Measurements from ENCODE around the gene GPR107.
"Not testable (repeated sequence)": the region's sequence is repeated elsewhere in the genome, so short reads cannot be mapped to it uniquely, and the experiment has no call there.

Gene GPR107

GRCh38 chr9:130053504-130054324, at the start of gene GPR107:
TSS of gene GPR107 (plus strand) at chr9:130053906. CDS start at chr9:130053933, 27 bp downstream.
- DNase-seq (ENCODE audit: low spot score): peak; percentile 89
- TF ChIP-seq CTCF (IDR thresholded peaks at IDR 0.05; ENCODE audit: extremely low read depth, missing control alignments): no peak

- DNase-seq (ENCODE audit: low spot score): no peak
- TF ChIP-seq CTCF (IDR thresholded peaks at IDR 0.05; ENCODE audit: extremely low read depth, missing control alignments): no peak
These were observed 49.7 kb upstream of the GPR107 start for GRCh38 chr9:130003943-130004552.

GRCh38 chr9:130006952-130007351, 46.8 kb upstream of the GPR107 start:
- not testable (repeated sequence) for DNase-seq (ENCODE audit: low spot score)

- no peak for DNase-seq (ENCODE audit: low spot score)
- TF ChIP-seq CTCF (IDR thresholded peaks at IDR 0.05; ENCODE audit: extremely low read depth, missing control alignments): no peak
These were observed 45.2 kb upstream of the GPR107 start for GRCh38 chr9:130008538-130008937.

DNA sequence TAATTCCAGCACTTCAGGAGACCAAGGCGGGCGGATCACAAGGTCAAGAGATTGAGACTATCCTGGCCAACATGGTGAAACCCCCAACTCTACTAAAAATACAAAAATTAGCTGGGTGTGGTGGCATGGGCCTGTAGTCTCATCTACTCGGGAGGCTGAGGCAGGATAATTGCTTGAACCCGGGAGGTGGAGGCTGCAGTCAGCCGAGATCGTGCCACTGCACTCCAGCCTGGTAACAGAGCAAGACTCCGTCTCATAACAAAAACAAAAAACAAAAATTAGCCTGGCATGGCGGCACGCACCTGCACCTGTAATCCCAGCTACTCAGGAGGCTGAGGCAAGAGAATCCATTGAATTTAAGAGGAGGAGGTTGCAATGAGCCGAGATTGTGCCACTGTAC, 44.2 kb upstream of the GPR107 start:
- not testable (repeated sequence) for DNase-seq (ENCODE audit: low spot score)

DNA sequence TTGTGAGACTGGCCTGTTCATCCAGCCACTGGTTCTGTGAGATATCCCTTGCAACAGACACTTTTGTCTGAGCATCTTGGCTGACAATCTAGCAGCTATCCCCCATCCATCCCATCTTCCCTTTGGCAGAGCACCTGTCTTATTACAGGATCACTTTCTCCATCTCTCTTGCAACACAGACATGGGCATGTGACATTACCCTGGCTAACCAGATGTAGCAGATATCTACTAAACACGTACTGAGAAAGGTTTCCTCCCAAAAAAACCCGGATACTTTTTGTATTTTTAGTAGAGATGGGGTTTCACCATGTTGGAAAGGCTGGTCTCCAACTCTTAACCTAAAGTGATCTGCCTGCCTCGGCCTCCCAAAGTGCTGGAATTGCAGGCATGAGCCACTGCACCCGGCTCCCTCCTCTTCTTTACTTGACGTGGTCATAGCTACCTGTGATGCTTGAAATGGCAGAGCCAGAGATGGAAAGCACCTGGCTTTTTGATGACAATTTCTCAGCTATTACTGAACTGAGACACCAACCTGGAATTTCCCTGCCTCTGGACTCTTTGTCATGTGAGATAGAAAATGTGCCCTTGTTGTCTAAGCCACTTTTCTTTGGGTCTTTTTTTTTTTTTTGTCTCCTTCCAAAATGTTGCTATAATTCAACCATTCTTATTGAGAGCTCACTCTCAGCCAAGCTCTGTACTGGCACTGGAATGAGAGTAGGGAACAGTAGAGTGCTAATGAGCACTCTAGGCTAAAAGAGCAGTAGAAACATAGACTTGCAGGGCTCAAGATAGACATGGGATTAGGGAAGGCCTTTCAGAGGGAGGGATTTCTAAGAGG, 43.3 kb upstream of the GPR107 start:
- DNase-seq (ENCODE audit: low spot score): no peak

DNA sequence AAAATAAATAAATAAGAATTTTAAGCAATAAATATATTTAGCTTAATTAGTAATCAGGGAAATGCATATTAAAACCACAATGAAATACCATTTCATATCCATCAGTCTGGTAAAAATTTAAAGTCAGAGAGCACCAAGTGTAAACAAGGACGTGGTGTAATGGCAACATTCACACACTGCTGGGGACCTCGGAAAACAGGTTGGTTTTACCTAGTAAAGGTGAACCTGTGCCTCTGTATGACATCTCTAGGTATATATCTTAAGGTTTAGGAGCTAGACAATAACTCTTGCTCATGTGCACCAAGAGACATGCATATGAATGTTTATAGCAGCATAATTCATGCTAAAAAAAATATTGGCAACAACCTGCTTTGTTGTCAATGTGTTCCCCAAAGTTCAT, 40.4 kb upstream of the GPR107 start:
- DNase-seq (ENCODE audit: low spot score): no peak
- TF ChIP-seq CTCF (IDR thresholded peaks at IDR 0.05; ENCODE audit: extremely low read depth, missing control alignments): no peak

More for the DNA sequence above, 43.3 kb upstream of the GPR107 start:
- no peak for TF ChIP-seq CTCF (IDR thresholded peaks at IDR 0.05; ENCODE audit: extremely low read depth, missing control alignments)

DNA sequence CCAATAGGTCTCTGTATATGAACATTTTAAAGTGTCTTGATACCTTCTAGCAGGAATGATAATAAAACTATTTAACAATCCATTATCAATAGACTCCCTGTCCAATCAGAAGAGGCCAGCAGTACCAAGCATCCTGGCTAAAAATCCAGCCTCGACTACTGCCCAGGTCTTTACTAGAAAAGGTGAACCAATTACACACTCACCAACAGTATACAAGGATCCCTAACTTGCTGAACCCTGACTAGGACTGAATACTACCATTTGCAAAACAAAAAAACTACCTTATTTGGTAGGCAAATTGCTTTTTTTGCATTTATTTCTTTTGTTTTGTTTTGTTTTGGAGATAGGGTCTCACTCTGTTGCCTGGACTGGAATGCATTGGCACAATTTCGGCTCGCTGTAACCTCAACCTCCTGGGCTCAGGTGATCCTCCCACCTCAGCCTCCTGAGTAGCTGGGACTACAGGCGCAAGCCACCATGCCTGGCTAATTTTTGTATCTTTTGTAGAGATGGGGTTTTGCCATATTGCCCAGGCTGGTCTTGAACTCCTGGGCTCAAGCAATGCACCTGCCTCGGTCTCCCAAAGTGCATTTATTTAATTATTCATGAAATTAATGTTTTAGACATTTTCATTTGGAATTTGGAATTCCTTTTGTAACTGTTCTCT, 38.2 kb upstream of the GPR107 start:
- DNase-seq (ENCODE audit: low spot score): no peak
- no peak for TF ChIP-seq CTCF (IDR thresholded peaks at IDR 0.05; ENCODE audit: extremely low read depth, missing control alignments)

All from GM20000 (cell line).